PC-3 (cell line): ENCODE results near the gene LTBR. TPM values are rescaled to one million over a fixed set of nuclear protein-coding genes. Genes with fewer than 3 reads are reported as not detected.

Source experiments
- ATAC-seq: fragments of 200-7000 bp; cut with Tn5 transposase; 2 replicates; pipeline ENCODE4 v1.9.1; 2020; ENCODE audit warnings: mild to moderate bottlenecking, moderate library complexity
- BruUV-seq: library from RNA; stranded (reverse); fragments of 400-500 nt; replicated peaks from 2 replicates; lab custom pipeline; 2021; lab: Mats Ljungman, UMichigan
- CTCF ChIA-PET: fragments of 300-600 bp; sonication (Branson Sonifier 250); formaldehyde crosslinking; loops from one replicate; lab custom pipeline; 2022; ENCODE audit warnings: antibody characterized with exemption; lab: Charles Lee
- POLR2A ChIA-PET: fragments of 300-600 bp; sonication (Branson Sonifier 250); formaldehyde crosslinking; loops from one replicate; lab custom pipeline; 2022; ENCODE audit warnings: antibody characterized with exemption; ENCODE audit not compliant: unreplicated experiment; lab: Charles Lee
- DNase-seq: peaks from one replicate; pipeline ENCODE4 v3.0.0-alpha.2; 2015
- H2AFZ ChIP-seq: fragments of 300-600 bp; sonication (generic); 2 replicates; pipeline ENCODE4 v1.6.0; 2016; ENCODE audit warnings: antibody characterized with exemption, low read length
- H3F3A ChIP-seq: fragments of 300-600 bp; sonication (generic); one replicate; pipeline ENCODE4 v1.6.0; 2017; ENCODE audit warnings: antibody characterized with exemption, low read length, control low read depth, mild to moderate bottlenecking; ENCODE audit not compliant: unreplicated experiment
- H3K27ac ChIP-seq: fragments of 300-600 bp; sonication (generic); 2 replicates; pipeline ENCODE4 v1.5.1; 2016; ENCODE audit warnings: mild to moderate bottlenecking, low read length
- H3K27me3 ChIP-seq: fragments of 300-600 bp; sonication (generic); 2 replicates; pipeline ENCODE4 v1.6.1; 2016; ENCODE audit warnings: low read length, mixed read lengths
- H3K36me3 ChIP-seq: fragments of 300-600 bp; sonication (generic); 2 replicates; pipeline ENCODE4 v1.6.1; 2016; ENCODE audit warnings: low read depth, mixed run types, low read length, mixed read lengths
- H3K4me1 ChIP-seq: fragments of 300-600 bp; sonication (generic); 2 replicates; pipeline ENCODE4 v1.5.1; 2016; ENCODE audit warnings: low read length; ENCODE audit not compliant: insufficient read depth
- H3K4me2 ChIP-seq: fragments of 300-600 bp; sonication (generic); 2 replicates; pipeline ENCODE4 v1.6.0; 2016; ENCODE audit warnings: low read length
- H3K4me3 ChIP-seq: fragments of 300-600 bp; sonication (generic); 2 replicates; pipeline ENCODE4 v1.5.1; 2016; ENCODE audit warnings: mild to moderate bottlenecking, low read length, mixed read lengths
- H3K79me2 ChIP-seq: fragments of 300-600 bp; sonication (generic); 2 replicates; pipeline ENCODE4 v1.6.1; 2017; ENCODE audit warnings: low read length, mixed read lengths
- H3K9ac ChIP-seq: fragments of 300-600 bp; sonication (generic); 2 replicates; pipeline ENCODE4 v1.6.0; 2016; ENCODE audit warnings: mild to moderate bottlenecking, low read length
- H3K9me2 ChIP-seq: fragments of 300-600 bp; sonication (generic); replicated peaks from 2 replicates; pipeline ENCODE4 v1.6.1; 2016; ENCODE audit warnings: mixed run types, low read length, mixed read lengths
- H3K9me3 ChIP-seq: fragments of 300-600 bp; sonication (generic); 2 replicates; pipeline ENCODE4 v1.6.1; 2016; ENCODE audit warnings: low read length, mixed read lengths
- H4K20me1 ChIP-seq: fragments of 300-600 bp; sonication (generic); 2 replicates; pipeline ENCODE4 v1.6.1; 2016; ENCODE audit warnings: low read length, mixed read lengths
- CTCF ChIP-seq: fragments of 300-600 bp; sonication (generic); conservative IDR thresholded peaks from 2 replicates; pipeline ENCODE4 v1.5.1; 2017; ENCODE audit warnings: antibody characterized with exemption, low read depth, mild to moderate bottlenecking, low read length
- EZH2 ChIP-seq: fragments of 300-600 bp; sonication (generic); IDR thresholded peaks from one replicate; pipeline ENCODE4 v1.6.1; 2017; ENCODE audit warnings: antibody characterized with exemption, mild to moderate bottlenecking, low read length; ENCODE audit not compliant: unreplicated experiment
- EZH2phosphoT487 ChIP-seq: fragments of 300-600 bp; sonication (generic); IDR thresholded peaks from 2 replicates; pipeline ENCODE4 v1.6.1; 2018; ENCODE audit warnings: mild to moderate bottlenecking, antibody characterized with exemption, low read length, borderline replicate concordance
- intact Hi-C: fragments of 100-400 bp; cut with micrococcal nuclease; formaldehyde crosslinking; loops from 2 replicates; pipeline ENCODE4 v1.9.0; 2023
- total RNA-seq: library from RNA; depleted of rRNA; stranded (reverse); fragments of >200 nt; gene quantifications from 2 replicates; pipeline ENCODE4 v1.2.3, GENCODE V29; 2014

The LTBR gene
- total RNA-seq, 1 experiment from 2014 or later: 163 TPM

DNA sequence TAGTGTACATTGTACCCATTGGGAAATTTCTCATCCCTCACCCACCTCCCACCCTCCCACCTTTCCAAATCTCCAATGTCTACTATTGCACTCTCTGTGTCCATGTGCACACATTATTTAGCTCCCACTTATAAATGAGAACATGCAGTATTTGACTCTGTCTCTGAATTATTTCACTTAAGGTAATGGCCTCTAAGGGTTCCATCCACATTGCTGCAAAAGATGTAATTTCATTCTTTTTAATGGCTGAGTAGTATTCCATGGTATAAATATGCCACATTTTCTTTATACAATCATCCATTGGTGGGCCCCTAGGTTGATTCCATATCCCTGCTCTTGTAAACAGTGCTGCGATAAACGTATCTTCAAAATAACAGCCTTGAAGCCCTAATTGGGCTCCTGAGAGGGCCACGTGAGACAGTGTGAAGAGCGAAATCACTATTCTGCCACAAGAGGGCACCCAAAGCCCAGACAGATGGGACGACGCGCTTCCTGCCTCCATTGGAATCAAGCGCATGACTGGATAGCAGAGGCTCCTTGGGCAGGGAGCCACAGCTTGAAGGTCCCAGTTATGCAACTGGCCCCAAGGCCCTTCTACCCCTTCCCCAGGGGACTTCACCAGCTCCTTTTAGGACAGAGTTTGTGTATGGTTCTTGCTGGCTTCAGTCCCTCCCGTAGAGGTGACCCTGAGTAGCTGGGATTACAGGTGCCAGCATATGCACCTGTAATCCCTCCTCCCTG is 39.5 kb downstream of the LTBR start:
- BruUV-seq: no TSS peak
- H2AFZ ChIP-seq: 0 out of 2 replicates have a peak overlapping the region, but pooled peaks have one; percentile 6

GRCh38 chr12:6424008-6424347 is 40.0 kb downstream of the LTBR start:
- Histone ChIP-seq H3K4me3 (no peak overlapping the region), H3K9me3 (no peaks in the 10 kb centered on the region), H3K27ac (no peak overlapping the region), H3K79me2 (no peaks in the 10 kb centered on the region), H3F3A (no peaks in the 10 kb centered on the region), H3K4me2 (no peak overlapping the region), H3K27me3 (no peaks in the 10 kb centered on the region), H2AFZ (0 out of 2 replicates have a peak overlapping the region, but pooled peaks have one; percentile 6), H4K20me1 (no peaks in the 10 kb centered on the region), H3K36me3 (no peaks in the 10 kb centered on the region), H3K4me1 (peaks cover 9% of the 10 kb centered on the region), H3K9ac (no peak overlapping the region), H3K9me2 (no peaks in the 10 kb centered on the region)
- TF ChIP-seq EZH2phosphoT487: no peak
- no peak for TF ChIP-seq EZH2
- TF ChIP-seq CTCF: no peak
- intact Hi-C loops: loop anchor here (5.0 kb wide), 2 partner anchors 108 to 133 kb away; partner anchors contain the start of genes GAPDH and IFFO1
- BruUV-seq: no TSS peak
- DNase-seq (no peak), ATAC-seq (no peak)
- CTCF ChIA-PET: interaction anchor here (1.0 kb wide), 1 partner anchor 41 kb away, joined by 4 read pairs; no protein-coding TSS in a partner anchor
- POLR2A ChIA-PET: no interaction called here

More for the DNA sequence above, 39.5 kb downstream of the LTBR start:
- DNase-seq (peak; percentile 84), ATAC-seq (peak; percentile 95)
- Histone ChIP-seq H3K9me2 (no peaks in the 10 kb centered on the region), H3F3A (no peaks in the 10 kb centered on the region), H3K4me3 (no peak overlapping the region), H3K4me2 (no peak overlapping the region), H4K20me1 (no peaks in the 10 kb centered on the region), H3K9ac (no peak overlapping the region), H3K4me1 (peaks cover 9% of the 10 kb centered on the region), H3K27ac (no peak overlapping the region), H3K27me3 (no peaks in the 10 kb centered on the region), H3K79me2 (no peaks in the 10 kb centered on the region), H3K36me3 (no peaks in the 10 kb centered on the region), H3K9me3 (no peaks in the 10 kb centered on the region)
- CTCF ChIA-PET: interaction anchor here (1.0 kb wide), 1 partner anchor 42 kb away, joined by 4 read pairs; no protein-coding TSS in a partner anchor
- intact Hi-C loops: loop anchor here (1.0 to 5.0 kb wide), 4 partner anchors 42 to 134 kb away; partner anchors contain the start of genes GAPDH and IFFO1
- POLR2A ChIA-PET: no interaction called here
- TF ChIP-seq CTCF (peak; percentile 77), EZH2phosphoT487 (no peak)

- peaks cover 12% of the 10 kb centered on the region for H3K4me1 ChIP-seq
- H4K20me1 ChIP-seq: no peaks in the 10 kb centered on the region
- no peak overlapping the region for H3K4me2 ChIP-seq
- H2AFZ ChIP-seq: no peak overlapping the region
- ChIA-PET POLR2A (no interaction called here), CTCF (interaction anchor here (0.6 kb wide), 1 partner anchor 63 kb away, joined by 4 read pairs; no protein-coding TSS in a partner anchor)
- DNase-seq: no peak
- no peaks in the 10 kb centered on the region for H3K9me3 ChIP-seq
- no peaks in the 10 kb centered on the region for H3K27me3 ChIP-seq
- H3K9ac ChIP-seq: no peak overlapping the region
- no peaks in the 10 kb centered on the region for H3F3A ChIP-seq
- no peak for TF ChIP-seq CTCF
- TF ChIP-seq EZH2: no peak
- TF ChIP-seq EZH2phosphoT487: no peak
- intact Hi-C loops: loop anchor here (5.0 kb wide), 2 partner anchors 107 to 132 kb away; partner anchors contain the start of genes GAPDH and IFFO1
- no peaks in the 10 kb centered on the region for H3K9me2 ChIP-seq
- H3K36me3 ChIP-seq: no peaks in the 10 kb centered on the region
- H3K27ac ChIP-seq: no peak overlapping the region
- no peak overlapping the region for H3K4me3 ChIP-seq
- no peaks in the 10 kb centered on the region for H3K79me2 ChIP-seq
- no peak for ATAC-seq
- BruUV-seq: no TSS peak
Measured at GRCh38 chr12:6424866-6425265, 40.9 kb downstream of the LTBR start.
